ENCODE measurements around the gene DCST2. TPM values are rescaled to one million over a fixed set of nuclear protein-coding genes. Genes with fewer than 3 reads are reported as not detected.

Gene DCST2
- total and polyA plus RNA-seq, 10 of the 15 experiments (the other 5 are each of a cell fraction or from before 2014, with no cell fraction given), result 0.33 to 0.41 (median 0.36) TPM; not detected in 7

DNA sequence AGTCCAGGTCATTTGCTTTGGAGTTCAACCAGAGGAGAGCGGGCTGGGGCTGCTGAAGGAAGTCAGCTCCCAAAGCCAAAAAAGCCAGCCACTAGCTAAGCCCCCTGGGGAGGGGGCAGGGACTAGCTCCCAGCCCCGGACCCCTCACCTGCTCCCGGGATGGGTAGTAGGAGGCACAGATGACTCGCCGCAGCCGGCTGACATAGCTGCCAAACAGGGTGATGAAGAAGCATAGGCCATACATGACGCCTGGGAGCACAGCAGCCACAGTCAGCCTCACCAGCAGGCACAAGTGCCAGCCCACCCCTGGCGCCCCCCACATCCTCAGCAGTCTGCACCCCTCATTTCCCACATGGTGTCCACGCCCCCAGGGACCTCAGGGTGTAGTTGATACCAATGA is 7.4 kb downstream of the DCST2 start:
- H4K20me1 ChIP-seq (ENCODE audit: control insufficient read depth, insufficient read depth), result no peaks in the 10 kb centered on the region
- no peaks in the 10 kb centered on the region for H3K36me3 ChIP-seq (ENCODE audit: control insufficient read depth in 2 of 2, insufficient read depth in 2 of 2, low read length in 1 of 2)
- H3K27ac ChIP-seq (ENCODE audit: control insufficient read depth, insufficient read depth), result no peak overlapping the region
- FAIRE-seq (no peak), ATAC-seq (no peak), DNase-seq (ENCODE audit: low read depth, low spot score) (no peak)
- intact Hi-C loops (cut with micrococcal nuclease; ENCODE audit: unreplicated experiment), result no loop called here
- H2AFZ ChIP-seq (ENCODE audit: control insufficient read depth, low read depth, low read length), result no peak overlapping the region
- WGBS (ENCODE audit: insufficient coverage, insufficient replicate concordance, low lambda C conversion rate, missing lambda C conversion rate), result 29% methylated on average over 9 of the region's 9 CpGs
- ChIA-PET CTCF (interaction anchor here (0.5 to 1.0 kb wide), 2 partner anchors 9 to 669 kb away, joined by 3 read pairs; no protein-coding TSS in a partner anchor), RAD21 (ENCODE audit: unreplicated experiment) (interaction anchor here (1.3 kb wide), 1 partner anchor 8 kb away, joined by 3 read pairs; no protein-coding TSS in a partner anchor), SMC1A (ENCODE audit: uncharacterized antibody, unreplicated experiment) (no interaction called here), POLR2A (no interaction called here)
- TF ChIP-seq JUND (IDR thresholded peaks at IDR 0.05; ENCODE audit: low read depth, low read length) (no peak), CHD1 (IDR thresholded peaks at IDR 0.05; ENCODE audit: low read depth, low read length) (no peak), RAD21 (IDR thresholded peaks at IDR 0.05; ENCODE audit: insufficient read depth, low read depth, low read length) (no peak), IKZF2 (IDR thresholded peaks at IDR 0.05) (no peak), BRCA1 (IDR thresholded peaks at IDR 0.05; ENCODE audit: low read depth, low read length) (no peak), ATF2 (IDR thresholded peaks at IDR 0.05; ENCODE audit: low read length) (no peak), PAX5 (IDR thresholded peaks at IDR 0.05; ENCODE audit: borderline replicate concordance, low read depth, low read length) (no peak)
- TF ChIP-seq, protein P1, sequence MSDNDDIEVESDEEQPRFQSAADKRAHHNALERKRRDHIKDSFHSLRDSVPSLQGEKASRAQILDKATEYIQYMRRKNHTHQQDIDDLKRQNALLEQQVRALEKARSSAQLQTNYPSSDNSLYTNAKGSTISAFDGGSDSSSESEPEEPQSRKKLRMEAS (IDR thresholded peaks at IDR 0.05; ENCODE audit: low read depth, low read length), result no peak
- no peaks in the 10 kb centered on the region for H3K9me3 ChIP-seq (replicated peaks; ENCODE audit: control insufficient read depth, insufficient read depth, low read length)
- in situ Hi-C loops (cut with MboI), result no loop called here
- H3K79me2 ChIP-seq (ENCODE audit: control insufficient read depth, insufficient read depth, low read length), result no peaks in the 10 kb centered on the region
- no peaks in the 10 kb centered on the region; a peak in 1 of 4 replicates for H3K27me3 ChIP-seq (replicated peaks in 1 of 2; ENCODE audit: control insufficient read depth in 2 of 2, insufficient read depth in 2 of 2, low read length in 1 of 2)
- H3K4me1 ChIP-seq (ENCODE audit: control insufficient read depth, insufficient read depth, low read length), result no peaks in the 10 kb centered on the region
- BruUV-seq (replicated peaks), result no TSS peak
- no peak overlapping the region for H3K4me3 ChIP-seq
- no peak overlapping the region for H3K4me2 ChIP-seq (ENCODE audit: control insufficient read depth, insufficient read depth)
- no peak overlapping the region for H3K9ac ChIP-seq (ENCODE audit: control insufficient read depth, insufficient read depth, low read length)
